Astrocyte of the spinal cord (primary cell): ENCODE measurements around the gene EXOC3L2.

Source experiments
- DNase-seq: peaks from one replicate; pipeline ENCODE4 v3.0.0; 2011; ENCODE audit warnings: low read depth, low spot score
- H3K4me3 ChIP-seq: 2 replicates; pipeline ENCODE4 v1.5.1; 2011; ENCODE audit warnings: low read depth, mild to moderate bottlenecking, low read length, moderate library complexity
- CTCF ChIP-seq: IDR thresholded peaks from 2 replicates; pipeline ENCODE4 v1.5.1; 2012; ENCODE audit warnings: low read depth, mild to moderate bottlenecking, low read length, inconsistent platforms
- in situ Hi-C: cut with HindIII; loops from 2 replicates; pipeline ENCODE4 v1.10.0; 2017; ENCODE audit warnings: low sequenced_read_pairs

Gene EXOC3L2

GRCh38 chr19:45217193-45217956, 27.8 kb downstream of the EXOC3L2 start:
- H3K4me3 ChIP-seq, result no peak overlapping the region
- in situ Hi-C loops, result no loop called here
- no peak for TF ChIP-seq CTCF
- no peak for DNase-seq

GRCh38 chr19:45216667-45217066, 28.5 kb downstream of the EXOC3L2 start:
- H3K4me3 ChIP-seq, result no peak overlapping the region
- TF ChIP-seq CTCF, result no peak
- in situ Hi-C loops, result no loop called here
- no peak for DNase-seq

GRCh38 chr19:45215391-45216191, 29.6 kb downstream of the EXOC3L2 start:
- no peak for TF ChIP-seq CTCF
- DNase-seq, result no peak
- no peak overlapping the region for H3K4me3 ChIP-seq
- in situ Hi-C loops, result no loop called here

- DNase-seq, result no peak
- in situ Hi-C loops, result no loop called here
- no peak for TF ChIP-seq CTCF
These were observed 32.2 kb downstream of the EXOC3L2 start for GRCh38 chr19:45213031-45213430.

GRCh38 chr19:45211751-45212381, 33.3 kb downstream of the EXOC3L2 start:
- TF ChIP-seq CTCF, result no peak
- H3K4me3 ChIP-seq, result no peak overlapping the region
- DNase-seq, result no peak
- in situ Hi-C loops, result no loop called here

More at GRCh38 chr19:45213031-45213430, 32.2 kb downstream of the EXOC3L2 start:
- no peak overlapping the region for H3K4me3 ChIP-seq

GRCh38 chr19:45206328-45206727, 38.9 kb downstream of the EXOC3L2 start:
- H3K4me3 ChIP-seq, result no peak overlapping the region
- DNase-seq, result no peak
- in situ Hi-C loops, result no loop called here
- TF ChIP-seq CTCF, result no peak
